WTC11 (cell line): ENCODE measurements around the gene ZKSCAN8. TPM values are rescaled to one million over a fixed set of nuclear protein-coding genes. Genes with fewer than 3 reads are reported as not detected.

ENCODE experiments used
- ATAC-seq: fragments of 200-7000 bp; cut with Tn5 transposase; 2 replicates; pipeline ENCODE4 v1.10.0; 2021; ENCODE audit warnings: mild to moderate bottlenecking, moderate library complexity
- CTCF ChIA-PET: fragments of 300-600 bp; sonication (Branson Sonifier 250); formaldehyde crosslinking; loops from one replicate; lab custom pipeline; 2021; ENCODE audit warnings: antibody characterized with exemption; lab: Charles Lee
- POLR2A ChIA-PET: fragments of 350-600 bp; sonication (Branson Sonifier 250); formaldehyde crosslinking; loops from one replicate; lab custom pipeline; 2021; ENCODE audit warnings: antibody characterized with exemption; lab: Charles Lee
- DNase-seq: peaks from one replicate; pipeline ENCODE4 v3.0.0; 2021; ENCODE audit warnings: low spot score
- H3K27ac Mint-ChIP-seq: 2 replicates; pipeline ENCODE4 v1.8.0; 2021; ENCODE audit warnings: mixed read lengths
- H3K27me3 Mint-ChIP-seq: 2 replicates; pipeline ENCODE4 v1.8.0; 2021; ENCODE audit warnings: low read depth, mild to moderate bottlenecking, moderate library complexity, mixed read lengths
- H3K36me3 Mint-ChIP-seq: 2 replicates; pipeline ENCODE4 v1.8.0; 2021; ENCODE audit warnings: mixed read lengths
- H3K4me1 Mint-ChIP-seq: 2 replicates; pipeline ENCODE4 v1.8.0; 2022; ENCODE audit warnings: mixed read lengths
- H3K4me3 Mint-ChIP-seq: 2 replicates; pipeline ENCODE4 v1.8.0; 2021; ENCODE audit warnings: mild to moderate bottlenecking, moderate library complexity, mixed read lengths
- H3K9me3 Mint-ChIP-seq: 2 replicates; pipeline ENCODE4 v1.8.0; 2021; ENCODE audit warnings: mixed read lengths
- ATF6 ChIP-seq: sonication (generic); formaldehyde crosslinking; IDR thresholded peaks from 2 replicates; pipeline ENCODE4 v1.8.1; 2023; ENCODE audit warnings: mild to moderate bottlenecking, missing genetic modification reagents
- CBFB ChIP-seq: sonication (generic); formaldehyde crosslinking; IDR thresholded peaks from 2 replicates; pipeline ENCODE4 v1.8.1; 2022; ENCODE audit warnings: mild to moderate bottlenecking, low read depth, missing genetic modification reagents
- CDX4 ChIP-seq: fragments of 250-450 bp; sonication (Bioruptor Pico); IDR thresholded peaks from 2 replicates; pipeline ENCODE4 v1.9.0; 2021; ENCODE audit warnings: moderate library complexity, mild to moderate bottlenecking, inconsistent platforms, borderline replicate concordance
- CREB1 ChIP-seq: sonication (generic); formaldehyde crosslinking; IDR thresholded peaks from 2 replicates; pipeline ENCODE4 v1.8.0; 2023; ENCODE audit warnings: mild to moderate bottlenecking, missing genetic modification reagents
- E2F5 ChIP-seq: sonication (generic); formaldehyde crosslinking; IDR thresholded peaks from 2 replicates; pipeline ENCODE4 v1.8.1; 2022; ENCODE audit warnings: mild to moderate bottlenecking, moderate library complexity, missing genetic modification reagents
- ERG ChIP-seq: fragments of 250-450 bp; sonication (Bioruptor Pico); IDR thresholded peaks from 2 replicates; pipeline ENCODE4 v1.8.0; 2021; ENCODE audit warnings: mild to moderate bottlenecking
- FOXP4 ChIP-seq: sonication (generic); formaldehyde crosslinking; IDR thresholded peaks from 2 replicates; pipeline ENCODE4 v1.8.0; 2022; ENCODE audit warnings: mild to moderate bottlenecking, missing genetic modification reagents
- JUN ChIP-seq: sonication (generic); formaldehyde crosslinking; IDR thresholded peaks from 2 replicates; pipeline ENCODE4 v1.8.0; 2023; ENCODE audit warnings: mild to moderate bottlenecking, missing genetic modification reagents
- SOX15 ChIP-seq: fragments of 250-450 bp; sonication (Bioruptor Pico); IDR thresholded peaks from 2 replicates; pipeline ENCODE4 v1.9.0; 2021; ENCODE audit warnings: mild to moderate bottlenecking
- SP1 ChIP-seq: sonication (generic); formaldehyde crosslinking; conservative IDR thresholded peaks from 2 replicates; pipeline ENCODE4 v1.8.1; 2022; ENCODE audit warnings: missing genetic modification reagents
- STAT6 ChIP-seq: sonication (generic); formaldehyde crosslinking; conservative IDR thresholded peaks from 2 replicates; pipeline ENCODE4 v1.8.1; 2023; ENCODE audit warnings: mild to moderate bottlenecking, low read depth, missing genetic modification reagents, moderate library complexity
- ZBTB21 ChIP-seq: sonication (generic); formaldehyde crosslinking; IDR thresholded peaks from 2 replicates; pipeline ENCODE4 v1.8.1; 2023; ENCODE audit warnings: mild to moderate bottlenecking, missing genetic modification reagents, borderline replicate concordance
- ZBTB43 ChIP-seq: sonication (generic); formaldehyde crosslinking; IDR thresholded peaks from 2 replicates; pipeline ENCODE4 v1.8.1; 2023; ENCODE audit warnings: mild to moderate bottlenecking, missing genetic modification reagents
- ZNF138 ChIP-seq: sonication (generic); formaldehyde crosslinking; conservative IDR thresholded peaks from 2 replicates; pipeline ENCODE4 v1.8.1; 2022; ENCODE audit warnings: mild to moderate bottlenecking, moderate library complexity, missing genetic modification reagents
- ZNF425 ChIP-seq: fragments of 250-450 bp; sonication (Bioruptor Pico); conservative IDR thresholded peaks from 2 replicates; pipeline ENCODE4 v1.9.0; 2021; ENCODE audit warnings: mild to moderate bottlenecking
- ZNF671 ChIP-seq: fragments of 250-450 bp; sonication (Bioruptor Pico); IDR thresholded peaks from 2 replicates; pipeline ENCODE4 v1.8.0; 2021; ENCODE audit warnings: mild to moderate bottlenecking
- total RNA-seq: library from RNA; stranded (reverse); gene quantifications from 3 replicates; pipeline ENCODE4 v1.2.3, GENCODE V29; 2021

Gene ZKSCAN8
- total RNA-seq, 1 experiment from 2014 or later: 21.7 TPM

GRCh38 chr6:28125401-28125800 is 16.3 kb upstream of the ZKSCAN8 start:
- CTCF ChIA-PET: interaction anchor here (0.7 kb wide), 1 partner anchor 231 kb away, joined by 3 read pairs; no protein-coding TSS in a partner anchor

GRCh38 chr6:28134015-28134414 is 7.7 kb upstream of the ZKSCAN8 start:
- TF ChIP-seq ERG (CRISPR knock-in tag) (no peak), ZNF671 (CRISPR knock-in tag) (no peak), ZBTB21 (no peak), ATF6 (CRISPR knock-in tag) (no peak), E2F5 (CRISPR knock-in tag) (no peak), STAT6 (CRISPR knock-in tag) (no peak), FOXP4 (CRISPR knock-in tag) (no peak), CREB1 (CRISPR knock-in tag) (no peak), ZBTB43 (no peak)
- ChIA-PET POLR2A (no interaction called here), CTCF (no interaction called here)
- Mint-ChIP-seq H3K27ac (no peak overlapping the region), H3K4me1 (peaks cover 21% of the 10 kb centered on the region), H3K36me3 (peaks cover 13% of the 10 kb centered on the region), H3K4me3 (no peak overlapping the region), H3K9me3 (no peaks in the 10 kb centered on the region), H3K27me3 (peaks cover 10% of the 10 kb centered on the region)
- ATAC-seq: peak; percentile 12
- no peak for DNase-seq

More at GRCh38 chr6:28125401-28125800, 16.3 kb upstream of the ZKSCAN8 start:
- Mint-ChIP-seq H3K27me3 (no peaks in the 10 kb centered on the region; the same call in 1 of the 2 replicates), H3K36me3 (peaks cover 28% of the 10 kb centered on the region), H3K27ac (no peak overlapping the region; the same call in 1 of the 2 replicates), H3K4me1 (peaks cover 11% of the 10 kb centered on the region), H3K9me3 (no peaks in the 10 kb centered on the region), H3K4me3 (peak overlapping the region; percentile 97)
- DNase-seq: no peak
- POLR2A ChIA-PET: interaction anchor here (0.6 to 2.6 kb wide), 4 partner anchors 12 to 1853 kb away, joined by 3 to 10 read pairs (median 4); partner anchors contain the start of gene ZKSCAN8
- no peak for TF ChIP-seq ZNF425 (CRISPR knock-in tag)
- no peak for TF ChIP-seq CBFB
- no peak for TF ChIP-seq SP1 (CRISPR knock-in tag)
- no peak for TF ChIP-seq JUN (CRISPR knock-in tag)
- TF ChIP-seq ZBTB21: no peak
- TF ChIP-seq ZNF138 (CRISPR knock-in tag): no peak
- no peak for TF ChIP-seq CDX4 (CRISPR knock-in tag)
- no peak for TF ChIP-seq SOX15 (CRISPR knock-in tag)
- ATAC-seq: no peak
